Right renal cortex interstitium (tissue), 3 donors: Measurements from ENCODE around the gene TSEN54. TPM values are rescaled to one million over a fixed set of nuclear protein-coding genes. Genes with fewer than 3 reads are reported as not detected.
"Not testable (repeated sequence)": the region's sequence is repeated elsewhere in the genome, so short reads cannot be mapped to it uniquely, and the experiment has no call there.

ENCODE experiments used
- DNase-seq, 3 donors: peaks; one replicate each; pipeline ENCODE4 v3.0.0-alpha.2; 2013; ENCODE audit warnings: low read depth in 3 of 3, low spot score in 2 of 3
- polyA plus RNA-seq, 3 donors: library from polyadenylated mRNA; unstranded; fragments of 120-200 nt; gene quantifications; one replicate each; pipeline ENCODE4 v1.2.1, GENCODE V29; 2013; ENCODE audit not compliant: insufficient read length in 3 of 3

Gene TSEN54
- polyA plus RNA-seq, 3 donors = 36.2 to 43.6 (median 43.2) TPM

GRCh38 chr17:75515496-75516254, 653 bp upstream of the TSEN54 start, which contains the start of gene CASKIN2:
Gene CASKIN2, minus strand, starts transcription at chr17:75515537. Its CDS starts 1,733 bp downstream, at chr17:75513804.
- peak; percentile 83 to 87 (median 87) for DNase-seq

GRCh38 chr17:75516619-75517296, 430 bp downstream of the TSEN54 start:
- no peak for DNase-seq

- DNase-seq = no peak
These were observed 1.1 kb downstream of the TSEN54 start for GRCh38 chr17:75517297-75517865.

- DNase-seq = no peak
These were observed 1.9 kb downstream of the TSEN54 start for GRCh38 chr17:75518201-75518600.

GRCh38 chr17:75518983-75519537, 2.7 kb downstream of the TSEN54 start:
- no peak for DNase-seq

GRCh38 chr17:75520413-75520812, 4.1 kb downstream of the TSEN54 start:
- not testable (repeated sequence) for DNase-seq

GRCh38 chr17:75521290-75521689, 5.0 kb downstream of the TSEN54 start:
- DNase-seq = no peak

GRCh38 chr17:75521951-75522727, 5.8 kb downstream of the TSEN54 start:
- DNase-seq = no peak

- no peak for DNase-seq
These were observed 7.3 kb downstream of the TSEN54 start for GRCh38 chr17:75523647-75524046.

GRCh38 chr17:75524269-75524969, 8.1 kb downstream of the TSEN54 start:
- no peak for DNase-seq

GRCh38 chr17:75524970-75525805, 8.9 kb downstream of the TSEN54 start, which contains the start of gene LLGL2:
Gene LLGL2, plus strand, starts transcription at chr17:75525697. Its CDS starts 17,730 bp downstream, at chr17:75543427.
- DNase-seq = peak in 2 of 3 donors; percentile 65 to 75

GRCh38 chr17:75525806-75526554, 9.7 kb downstream of the TSEN54 start:
- no peak for DNase-seq

- DNase-seq = no peak
These were observed 10.4 kb downstream of the TSEN54 start for GRCh38 chr17:75526555-75527270.

- DNase-seq = no peak
These were observed 14.8 kb downstream of the TSEN54 start for GRCh38 chr17:75530837-75531720.

GRCh38 chr17:75531721-75532072, 15.4 kb downstream of the TSEN54 start:
- DNase-seq = no peak

GRCh38 chr17:75535119-75535537, 18.8 kb downstream of the TSEN54 start:
- DNase-seq = no peak

GRCh38 chr17:75535871-75536270, 19.5 kb downstream of the TSEN54 start:
- no peak for DNase-seq
